ENCODE measurements around the gene SLIT1.

Gene SLIT1

DNA sequence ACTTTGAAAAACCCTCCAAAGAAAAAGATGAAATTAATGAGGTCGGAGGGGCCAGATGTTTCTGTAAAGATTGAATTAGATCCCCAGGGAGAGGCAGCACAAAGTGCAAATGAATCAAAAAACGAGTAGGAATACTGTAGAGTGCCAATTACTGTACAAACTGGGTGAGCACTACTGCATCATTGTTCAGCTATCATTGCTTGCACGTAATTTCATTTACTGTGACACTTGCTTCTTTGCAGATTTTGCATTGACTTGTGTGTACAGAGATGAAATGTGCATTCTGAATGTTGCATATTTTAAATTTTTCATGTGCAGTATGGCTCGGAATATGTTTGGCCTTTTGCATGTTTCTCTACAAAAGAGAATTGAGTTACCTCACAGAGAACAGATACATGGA, 230.0 kb downstream of the SLIT1 start:
- no peak for DNase-seq
- Histone ChIP-seq H3K36me3 (ENCODE audit: control insufficient read depth, insufficient read depth, low read length) (peaks cover 25% of the 10 kb centered on the region), H3K27ac (ENCODE audit: insufficient read depth, low read length, poor library complexity, severe bottlenecking) (no peak overlapping the region), H3K4me3 (ENCODE audit: insufficient read depth, low read depth, low read length, poor library complexity, severe bottlenecking) (no peak overlapping the region), H3K4me1 (ENCODE audit: control insufficient read depth, insufficient read depth, low read length, poor library complexity, severe bottlenecking) (no peaks in the 10 kb centered on the region), H3K9me3 (ENCODE audit: control insufficient read depth, low read length) (no peaks in the 10 kb centered on the region), H3K27me3 (replicated peaks; ENCODE audit: control insufficient read depth, insufficient read depth, low read length, poor library complexity, severe bottlenecking) (no peaks in the 10 kb centered on the region)

DNA sequence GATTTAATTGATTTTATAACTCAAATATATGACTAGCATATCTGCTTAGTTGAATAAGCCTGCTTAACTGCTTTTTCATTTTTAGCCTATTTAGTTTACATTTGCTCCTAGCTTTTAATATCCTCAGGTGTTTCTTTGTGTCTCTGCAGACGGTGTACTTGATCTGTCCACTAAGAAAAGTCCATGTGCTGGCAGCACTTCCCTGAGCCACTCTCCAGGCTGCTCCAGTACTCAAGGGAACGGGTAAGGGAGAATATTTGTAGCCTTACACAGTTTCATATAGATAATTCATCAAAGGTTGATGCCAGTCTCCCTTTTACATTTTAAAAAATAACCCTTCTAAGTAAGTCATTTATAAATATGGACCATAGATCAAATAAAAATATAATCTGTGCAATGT, 233.8 kb downstream of the SLIT1 start:
- Histone ChIP-seq H3K9me3 (ENCODE audit: control insufficient read depth, low read length) (no peaks in the 10 kb centered on the region), H3K27me3 (replicated peaks; ENCODE audit: control insufficient read depth, insufficient read depth, low read length, poor library complexity, severe bottlenecking) (no peaks in the 10 kb centered on the region), H3K36me3 (ENCODE audit: control insufficient read depth, insufficient read depth, low read length) (peaks cover 25% of the 10 kb centered on the region), H3K4me1 (ENCODE audit: control insufficient read depth, insufficient read depth, low read length, poor library complexity, severe bottlenecking) (no peaks in the 10 kb centered on the region), H3K4me3 (ENCODE audit: insufficient read depth, low read depth, low read length, poor library complexity, severe bottlenecking) (no peak overlapping the region), H3K27ac (ENCODE audit: insufficient read depth, low read length, poor library complexity, severe bottlenecking) (no peak overlapping the region)
- DNase-seq = no peak

DNA sequence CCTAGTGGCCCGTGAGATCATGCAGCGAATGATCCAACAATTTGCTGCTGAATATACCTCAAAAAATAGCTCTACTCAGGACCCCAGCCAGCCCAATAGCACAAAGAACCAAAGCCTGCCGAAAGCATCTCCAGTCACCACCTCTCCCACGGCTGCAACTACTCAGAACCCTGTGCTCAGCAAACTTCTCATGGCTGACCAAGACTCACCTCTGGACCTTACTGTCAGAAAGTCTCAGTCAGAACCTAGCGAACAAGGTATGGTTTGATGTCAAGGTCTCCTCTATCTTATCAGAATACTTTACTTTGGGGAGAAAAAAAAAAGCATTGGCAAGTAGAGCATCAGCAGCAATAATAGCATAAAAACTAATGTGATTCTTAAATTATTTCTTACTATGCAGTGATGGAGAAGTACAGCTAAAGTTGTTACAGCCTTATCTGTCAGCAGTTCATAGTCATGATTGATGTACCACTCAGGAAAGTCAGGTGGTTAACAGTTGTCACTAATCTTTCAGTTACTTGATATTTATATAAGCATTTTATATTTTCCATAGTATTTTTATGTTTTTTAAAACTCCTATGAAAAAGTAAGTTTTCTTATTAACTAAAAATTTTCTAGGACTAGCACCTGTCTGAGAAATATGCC, 236.6 kb downstream of the SLIT1 start:
- Histone ChIP-seq H3K9me3 (ENCODE audit: control insufficient read depth, low read length) (no peaks in the 10 kb centered on the region), H3K4me3 (ENCODE audit: insufficient read depth, low read depth, low read length, poor library complexity, severe bottlenecking) (no peak overlapping the region), H3K4me1 (ENCODE audit: control insufficient read depth, insufficient read depth, low read length, poor library complexity, severe bottlenecking) (no peaks in the 10 kb centered on the region), H3K27me3 (replicated peaks; ENCODE audit: control insufficient read depth, insufficient read depth, low read length, poor library complexity, severe bottlenecking) (no peaks in the 10 kb centered on the region), H3K27ac (ENCODE audit: insufficient read depth, low read length, poor library complexity, severe bottlenecking) (no peak overlapping the region), H3K36me3 (ENCODE audit: control insufficient read depth, insufficient read depth, low read length) (peaks cover 11% of the 10 kb centered on the region)
- DNase-seq = no peak

Data from effector memory CD4-positive, alpha-beta T cell (primary cell).